GM13976 (cell line): ENCODE results near the gene ZBTB32.

Experiments used
- DNase-seq: peaks from one replicate; pipeline ENCODE4 v3.0.0; 2012; ENCODE audit warnings: low spot score
- in situ Hi-C: fragments of 300-500 bp; cut with MboI; formaldehyde crosslinking; loops from one replicate; pipeline ENCODE4 v1.12.0; 2022; ENCODE audit warnings: low sequenced_read_pairs, mixed read lengths, inconsistent platforms; ENCODE audit not compliant: unreplicated experiment
- TF ChIP-seq, protein P1 (sequence below): IDR thresholded peaks from 2 replicates; pipeline ENCODE4 v1.5.1; 2012; ENCODE audit warnings: borderline replicate concordance, mild to moderate bottlenecking; ENCODE audit not compliant: insufficient read depth; ENCODE audit errors: extremely low read depth, missing control alignments, control extremely low read depth

Gene ZBTB32

DNA sequence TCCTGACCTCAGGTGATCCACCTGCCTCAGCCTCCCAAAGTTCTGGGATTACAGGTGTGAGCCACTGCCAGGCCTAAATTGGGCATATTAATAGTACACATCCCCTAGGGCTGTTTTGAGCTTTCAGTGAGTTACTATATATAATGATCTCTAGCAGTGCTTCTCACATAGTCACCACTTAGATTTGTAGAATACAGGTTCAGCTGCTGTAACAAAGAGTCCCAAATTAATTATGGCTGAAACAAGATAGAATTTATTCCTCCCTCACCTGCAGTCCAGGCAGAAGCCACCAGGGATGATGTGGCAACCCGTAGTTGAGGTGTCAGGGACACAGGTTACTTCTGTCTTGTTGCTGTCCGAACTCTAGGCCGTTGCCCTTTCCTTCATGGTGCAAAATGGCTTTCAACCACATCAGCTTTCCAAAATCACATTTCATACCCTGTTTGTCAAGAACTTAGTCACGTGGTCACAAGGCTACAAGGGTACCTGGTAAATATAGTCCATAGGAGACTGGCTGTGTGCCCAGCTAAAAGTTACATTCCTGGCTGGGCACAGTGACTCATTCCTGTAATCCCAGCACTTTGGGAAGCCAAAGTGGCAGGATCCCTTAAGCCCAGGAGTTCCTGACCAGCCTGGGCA, 56.5 kb downstream of the ZBTB32 start:
- TF ChIP-seq, protein P1, sequence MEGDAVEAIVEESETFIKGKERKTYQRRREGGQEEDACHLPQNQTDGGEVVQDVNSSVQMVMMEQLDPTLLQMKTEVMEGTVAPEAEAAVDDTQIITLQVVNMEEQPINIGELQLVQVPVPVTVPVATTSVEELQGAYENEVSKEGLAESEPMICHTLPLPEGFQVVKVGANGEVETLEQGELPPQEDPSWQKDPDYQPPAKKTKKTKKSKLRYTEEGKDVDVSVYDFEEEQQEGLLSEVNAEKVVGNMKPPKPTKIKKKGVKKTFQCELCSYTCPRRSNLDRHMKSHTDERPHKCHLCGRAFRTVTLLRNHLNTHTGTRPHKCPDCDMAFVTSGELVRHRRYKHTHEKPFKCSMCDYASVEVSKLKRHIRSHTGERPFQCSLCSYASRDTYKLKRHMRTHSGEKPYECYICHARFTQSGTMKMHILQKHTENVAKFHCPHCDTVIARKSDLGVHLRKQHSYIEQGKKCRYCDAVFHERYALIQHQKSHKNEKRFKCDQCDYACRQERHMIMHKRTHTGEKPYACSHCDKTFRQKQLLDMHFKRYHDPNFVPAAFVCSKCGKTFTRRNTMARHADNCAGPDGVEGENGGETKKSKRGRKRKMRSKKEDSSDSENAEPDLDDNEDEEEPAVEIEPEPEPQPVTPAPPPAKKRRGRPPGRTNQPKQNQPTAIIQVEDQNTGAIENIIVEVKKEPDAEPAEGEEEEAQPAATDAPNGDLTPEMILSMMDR = no peak
- no peak for DNase-seq
- in situ Hi-C loops = no loop called here

DNA sequence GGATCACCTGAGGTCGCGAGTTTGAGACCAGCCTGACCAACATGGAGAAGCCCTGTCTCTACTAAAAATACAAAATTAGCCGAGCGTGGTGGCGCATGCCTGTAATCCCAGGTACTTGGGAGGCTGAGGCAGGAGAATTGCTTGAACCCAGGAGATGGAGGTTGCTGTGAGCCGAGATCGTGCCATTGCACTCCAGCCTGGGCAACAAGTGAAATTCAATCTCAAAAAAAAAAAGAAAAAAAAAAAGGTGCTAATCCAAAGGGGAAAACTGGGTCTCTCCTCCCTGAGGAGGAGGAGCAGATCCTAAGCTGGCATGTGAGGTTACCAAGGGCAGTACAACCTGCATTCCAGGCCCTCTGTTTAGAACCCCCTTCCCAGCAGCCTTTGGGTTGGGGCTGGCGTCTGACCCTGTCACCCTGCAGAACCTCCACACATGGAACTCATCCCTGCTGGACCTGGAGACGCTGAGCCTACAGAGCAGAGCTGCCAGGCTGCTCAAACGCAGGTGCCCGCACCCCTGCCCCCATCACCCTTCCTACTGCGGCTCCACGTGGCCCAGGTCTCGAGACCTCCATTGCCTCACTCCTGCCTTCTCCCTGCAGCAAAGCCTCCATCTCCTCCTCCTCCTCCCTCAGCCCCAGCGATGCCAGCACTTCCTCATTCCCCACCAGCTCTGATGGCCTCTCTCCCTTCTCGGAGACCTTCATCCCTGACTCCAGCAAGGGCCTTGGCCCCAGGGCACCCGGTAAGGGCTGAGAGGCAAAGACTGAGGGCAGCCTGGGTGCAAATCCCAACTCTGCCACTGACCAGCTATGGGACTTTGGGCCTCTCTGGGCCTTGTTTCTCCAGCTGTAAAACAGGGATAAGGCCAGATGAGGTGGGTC, 60.3 kb downstream of the ZBTB32 start:
- TF ChIP-seq, protein P1 = no peak
- in situ Hi-C loops = no loop called here
- no peak for DNase-seq
